Measurements from ENCODE around the gene AP1M1. TPM values are rescaled to one million over a fixed set of nuclear protein-coding genes. Genes with fewer than 3 reads are reported as not detected.
A peak's percentile ranks its signal among the peaks of the same experiment; 100 is the strongest.

The AP1M1 gene
- 44.3 TPM for polyA plus RNA-seq (2013, experiment 1 of 2)
- 44.6 TPM for polyA plus RNA-seq (2013, experiment 2 of 2)

GRCh38 chr19:16197622-16198369 is at the start of gene AP1M1:
AP1M1 (plus strand) TSS chr19:16197911; CDS start chr19:16198027, 116 bp downstream.
- H3K4me2 ChIP-seq (ENCODE audit: insufficient read depth, low read length, poor library complexity, severe bottlenecking): peak within 1 kb of the TSS; percentile 89
- H3K4me1 ChIP-seq (ENCODE audit: control insufficient read depth in 2 of 2, insufficient read depth in 1 of 2, low read depth in 1 of 2, low read length in 2 of 2): peaks cover 2 to 3% of the 10 kb centered on the region in 2 donors
- H3K36me3 ChIP-seq (replicated peaks in 1 of 2; ENCODE audit: control insufficient read depth in 2 of 2, insufficient read depth in 2 of 2, low read length in 2 of 2): peaks cover 8 to 32% of the 10 kb centered on the region in 2 donors
- WGBS, 2 donors (ENCODE audit: extremely low coverage in 2 of 2, insufficient read length in 2 of 2, insufficient replicate concordance in 1 of 2): no CpG with 5 or more reads among the region's 65 CpGs
- peak within 1 kb of the TSS; percentile 73 for H3K27ac ChIP-seq (replicated peaks; ENCODE audit: low read length)
- H3K23ac ChIP-seq (ENCODE audit: low read depth, low read length, poor library complexity): peak within 1 kb of the TSS; percentile 50
- no peak within 1 kb of the TSS for H2BK120ac ChIP-seq (ENCODE audit: low read depth, low read length)
- no peak within 1 kb of the TSS for H4K8ac ChIP-seq (ENCODE audit: low read depth, low read length)
- no peak within 1 kb of the TSS for H2BK12ac ChIP-seq (ENCODE audit: low read length)
- H3K14ac ChIP-seq (ENCODE audit: low read length): no peak within 1 kb of the TSS
- no peak within 1 kb of the TSS for H3K4ac ChIP-seq (ENCODE audit: low read length)
- H2AFZ ChIP-seq (ENCODE audit: low read length): peak within 1 kb of the TSS; percentile 97
- H3K18ac ChIP-seq (ENCODE audit: low read length): peak within 1 kb of the TSS; percentile 97
- no peak within 1 kb of the TSS for H4K91ac ChIP-seq (ENCODE audit: low read depth, low read length, poor library complexity)
- peak; percentile 97 for DNase-seq (ENCODE audit: low spot score)
- no peak within 1 kb of the TSS for H2BK15ac ChIP-seq (ENCODE audit: low read length)
- H2BK5ac ChIP-seq (ENCODE audit: low read length): no peak within 1 kb of the TSS
- H3K27me3 ChIP-seq (ENCODE audit: control insufficient read depth in 3 of 3, insufficient read depth in 3 of 3, low read depth in 1 of 3, low read length in 3 of 3): no peaks in the 10 kb centered on the region
- peak within 1 kb of the TSS; percentile 51 for H2AK5ac ChIP-seq (ENCODE audit: low read depth, low read length)
- H3K79me1 ChIP-seq (ENCODE audit: low read depth, low read length): peaks cover 6% of the 10 kb centered on the region
- H3K9ac ChIP-seq (ENCODE audit: low read depth, low read length, poor library complexity): peak within 1 kb of the TSS; percentile 94
- H3K4me3 ChIP-seq (ENCODE audit: low read length in 2 of 2): peak within 1 kb of the TSS; percentile 79 to 99
- no peaks in the 10 kb centered on the region for H3K9me3 ChIP-seq (replicated peaks in 1 of 2; ENCODE audit: control insufficient read depth in 2 of 2, insufficient read depth in 1 of 2, low read depth in 1 of 2, low read length in 2 of 2)

GRCh38 chr19:16148443-16149229 is 49.1 kb upstream of the AP1M1 start:
- WGBS, 2 donors (ENCODE audit: extremely low coverage in 2 of 2, insufficient read length in 2 of 2, insufficient replicate concordance in 1 of 2): no CpG with 5 or more reads among the region's 8 CpGs
- Histone ChIP-seq H3K4me3 (ENCODE audit: low read length in 2 of 2) (no peak overlapping the region), H3K27ac (replicated peaks; ENCODE audit: low read length) (no peak overlapping the region), H3K79me1 (ENCODE audit: low read depth, low read length) (no peaks in the 10 kb centered on the region), H3K36me3 (replicated peaks in 1 of 2; ENCODE audit: control insufficient read depth in 2 of 2, insufficient read depth in 2 of 2, low read length in 2 of 2) (no peaks in the 10 kb centered on the region), H2BK5ac (ENCODE audit: low read length) (no peak overlapping the region), H3K4me2 (ENCODE audit: insufficient read depth, low read length, poor library complexity, severe bottlenecking) (no peak overlapping the region), H2BK12ac (ENCODE audit: low read length) (no peak overlapping the region), H3K14ac (ENCODE audit: low read length) (no peak overlapping the region), H3K9ac (ENCODE audit: low read depth, low read length, poor library complexity) (no peak overlapping the region), H3K4ac (ENCODE audit: low read length) (no peak overlapping the region), H3K23ac (ENCODE audit: low read depth, low read length, poor library complexity) (no peak overlapping the region), H3K18ac (ENCODE audit: low read length) (no peak overlapping the region), H3K27me3 (ENCODE audit: control insufficient read depth in 3 of 3, insufficient read depth in 3 of 3, low read depth in 1 of 3, low read length in 3 of 3) (peaks cover 0 to 2% (median 0%) of the 10 kb centered on the region in 3 experiments), H3K4me1 (ENCODE audit: control insufficient read depth in 2 of 2, insufficient read depth in 1 of 2, low read depth in 1 of 2, low read length in 2 of 2) (no peaks in the 10 kb centered on the region), H2AFZ (ENCODE audit: low read length) (no peak overlapping the region), H3K9me3 (replicated peaks in 1 of 2; ENCODE audit: control insufficient read depth in 2 of 2, insufficient read depth in 1 of 2, low read depth in 1 of 2, low read length in 2 of 2) (no peaks in the 10 kb centered on the region), H2BK15ac (ENCODE audit: low read length) (no peak overlapping the region), H4K8ac (ENCODE audit: low read depth, low read length) (no peak overlapping the region), H2AK5ac (ENCODE audit: low read depth, low read length) (no peak overlapping the region), H4K91ac (ENCODE audit: low read depth, low read length, poor library complexity) (no peak overlapping the region), H2BK120ac (ENCODE audit: low read depth, low read length) (no peak overlapping the region)
- no peak for DNase-seq (ENCODE audit: low spot score)

- H3K18ac ChIP-seq (ENCODE audit: low read length): no peak overlapping the region
- H3K4me2 ChIP-seq (ENCODE audit: insufficient read depth, low read length, poor library complexity, severe bottlenecking): no peak overlapping the region
- H2AFZ ChIP-seq (ENCODE audit: low read length): no peak overlapping the region
- no peak overlapping the region for H3K4me3 ChIP-seq (ENCODE audit: low read length in 2 of 2)
- no peaks in the 10 kb centered on the region for H3K36me3 ChIP-seq (replicated peaks in 1 of 2; ENCODE audit: control insufficient read depth in 2 of 2, insufficient read depth in 2 of 2, low read length in 2 of 2)
- H3K4ac ChIP-seq (ENCODE audit: low read length): no peak overlapping the region
- H3K9me3 ChIP-seq (replicated peaks in 1 of 2; ENCODE audit: control insufficient read depth in 2 of 2, insufficient read depth in 1 of 2, low read depth in 1 of 2, low read length in 2 of 2): no peaks in the 10 kb centered on the region
- no peak overlapping the region for H4K91ac ChIP-seq (ENCODE audit: low read depth, low read length, poor library complexity)
- no peak overlapping the region for H2BK5ac ChIP-seq (ENCODE audit: low read length)
- H3K4me1 ChIP-seq (ENCODE audit: control insufficient read depth in 2 of 2, insufficient read depth in 1 of 2, low read depth in 1 of 2, low read length in 2 of 2): no peaks in the 10 kb centered on the region
- no peak overlapping the region for H2BK12ac ChIP-seq (ENCODE audit: low read length)
- no peak overlapping the region for H2AK5ac ChIP-seq (ENCODE audit: low read depth, low read length)
- no peak overlapping the region for H3K23ac ChIP-seq (ENCODE audit: low read depth, low read length, poor library complexity)
- no peak overlapping the region for H2BK120ac ChIP-seq (ENCODE audit: low read depth, low read length)
- H2BK15ac ChIP-seq (ENCODE audit: low read length): no peak overlapping the region
- H4K8ac ChIP-seq (ENCODE audit: low read depth, low read length): no peak overlapping the region
- H3K27me3 ChIP-seq (ENCODE audit: control insufficient read depth in 3 of 3, insufficient read depth in 3 of 3, low read depth in 1 of 3, low read length in 3 of 3): peaks cover 0 to 2% (median 0%) of the 10 kb centered on the region in 3 experiments
- no CpG with 5 or more reads among the region's 11 CpGs for WGBS, 2 donors (ENCODE audit: extremely low coverage in 2 of 2, insufficient read length in 2 of 2, insufficient replicate concordance in 1 of 2)
- H3K27ac ChIP-seq (replicated peaks; ENCODE audit: low read length): no peak overlapping the region
- peaks cover 2% of the 10 kb centered on the region for H3K79me1 ChIP-seq (ENCODE audit: low read depth, low read length)
- H3K14ac ChIP-seq (ENCODE audit: low read length): peak overlapping the region; percentile 38
- DNase-seq (ENCODE audit: low spot score): no peak
- peak overlapping the region; percentile 70 for H3K9ac ChIP-seq (ENCODE audit: low read depth, low read length, poor library complexity)
Observed at GRCh38 chr19:16153582-16154336, 44.0 kb upstream of the AP1M1 start.

All from neuronal stem cell (in vitro differentiated cells).